Tibial nerve (tissue), 4 donors: ENCODE results near the gene ACRV1. TPM values are rescaled to one million over a fixed set of nuclear protein-coding genes. Genes with fewer than 3 reads are reported as not detected.

ENCODE experiments used
- DNase-seq, 2 donors: peaks; one replicate each; pipeline ENCODE4 v3.0.0-alpha.2; 2019; ENCODE audit warnings: low spot score in 2 of 2
- H3K27ac ChIP-seq, 4 donors: fragments of 200-600 bp; sonication (generic) in 3 of 4; one replicate each; pipeline ENCODE4 v1.5.1; 2017 to 2019; ENCODE audit warnings: mild to moderate bottlenecking in 1 of 4
- H3K27me3 ChIP-seq, 2 donors: fragments of 200-600 bp; sonication (generic) in 1 of 2; one replicate each; pipeline versions ENCODE4 v1.5.1 to v1.6.0; 2017 to 2019
- H3K36me3 ChIP-seq, 3 donors: fragments of 200-600 bp; sonication (generic); one replicate each; pipeline ENCODE4 v1.5.1; 2018 to 2019
- H3K4me1 ChIP-seq, 4 donors: fragments of 200-600 bp; sonication (generic) in 3 of 4; one replicate each; pipeline ENCODE4 v1.5.1; 2017 to 2019
- H3K4me3 ChIP-seq, 4 donors: fragments of 200-600 bp; sonication (generic) in 3 of 4; one replicate each; pipeline ENCODE4 v1.5.1; 2017 to 2019; ENCODE audit warnings: mild to moderate bottlenecking in 1 of 4, moderate library complexity in 1 of 4
- H3K9me3 ChIP-seq, 4 donors: fragments of 200-600 bp; sonication (generic) in 3 of 4; one replicate each; pipeline ENCODE4 v1.5.1; 2017 to 2019
- EP300 ChIP-seq, 2 donors: sonication (generic); formaldehyde crosslinking; IDR thresholded peaks; one replicate each; pipeline ENCODE4 v1.6.1; 2017; ENCODE audit warnings: antibody characterized with exemption in 2 of 2, mild to moderate bottlenecking in 1 of 2
- POLR2A ChIP-seq, 2 donors: fragments of 450-650 bp; IDR thresholded peaks; one replicate each; pipeline ENCODE4 v1.6.1; 2017; ENCODE audit warnings: antibody characterized with exemption in 2 of 2, mild to moderate bottlenecking in 2 of 2, moderate library complexity in 2 of 2
- WGBS, 2 donors: methylation state at CpG; one replicate each; pipeline ENCODE4 v1.1.5; 2018; 5-methylcytosine and 5-hydroxymethylcytosine counted together
- total RNA-seq, 4 donors: library from RNA; depleted of rRNA; stranded (reverse); fragments of >200 nt; gene quantifications; one replicate each; pipeline ENCODE4 v1.1.0, GENCODE V29; 2016
- TF ChIP-seq, protein P1 (sequence below), 5 experiments: fragments of 200-600 bp in 3 of 5; fragments of 450-650 bp in 2 of 5; sonication (generic) in 3 of 5; IDR thresholded peaks; one replicate each; pipeline ENCODE4 v1.5.1; 2016 to 2019; ENCODE audit warnings: antibody characterized with exemption in 5 of 5, mild to moderate bottlenecking in 3 of 5, moderate library complexity in 2 of 5

Gene ACRV1
- total RNA-seq, 4 donors from 2014 or later: not detected

DNA sequence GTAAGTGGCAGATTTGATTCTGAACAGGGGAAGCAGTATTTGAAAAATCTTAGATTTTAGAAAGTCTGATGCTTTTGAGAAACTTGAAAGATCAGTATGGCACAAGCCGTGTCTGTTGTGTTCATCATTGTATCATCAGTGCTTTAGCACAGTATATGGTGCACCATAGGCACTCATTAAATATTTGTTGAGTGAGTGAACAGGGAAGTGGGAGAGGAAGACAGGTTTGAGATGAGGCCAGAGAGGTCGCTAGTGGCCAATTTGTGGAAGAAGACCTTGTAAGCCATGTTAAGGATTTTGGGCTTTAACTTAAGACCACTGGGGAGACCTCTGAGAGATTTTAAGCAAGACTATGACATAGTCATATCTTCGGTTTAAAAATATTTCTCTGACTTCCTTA lies 42.8 kb downstream of the ACRV1 start:
- no peak for TF ChIP-seq EP300 (IDR thresholded peaks at IDR 0.05)
- TF ChIP-seq, protein P1, sequence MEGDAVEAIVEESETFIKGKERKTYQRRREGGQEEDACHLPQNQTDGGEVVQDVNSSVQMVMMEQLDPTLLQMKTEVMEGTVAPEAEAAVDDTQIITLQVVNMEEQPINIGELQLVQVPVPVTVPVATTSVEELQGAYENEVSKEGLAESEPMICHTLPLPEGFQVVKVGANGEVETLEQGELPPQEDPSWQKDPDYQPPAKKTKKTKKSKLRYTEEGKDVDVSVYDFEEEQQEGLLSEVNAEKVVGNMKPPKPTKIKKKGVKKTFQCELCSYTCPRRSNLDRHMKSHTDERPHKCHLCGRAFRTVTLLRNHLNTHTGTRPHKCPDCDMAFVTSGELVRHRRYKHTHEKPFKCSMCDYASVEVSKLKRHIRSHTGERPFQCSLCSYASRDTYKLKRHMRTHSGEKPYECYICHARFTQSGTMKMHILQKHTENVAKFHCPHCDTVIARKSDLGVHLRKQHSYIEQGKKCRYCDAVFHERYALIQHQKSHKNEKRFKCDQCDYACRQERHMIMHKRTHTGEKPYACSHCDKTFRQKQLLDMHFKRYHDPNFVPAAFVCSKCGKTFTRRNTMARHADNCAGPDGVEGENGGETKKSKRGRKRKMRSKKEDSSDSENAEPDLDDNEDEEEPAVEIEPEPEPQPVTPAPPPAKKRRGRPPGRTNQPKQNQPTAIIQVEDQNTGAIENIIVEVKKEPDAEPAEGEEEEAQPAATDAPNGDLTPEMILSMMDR (IDR thresholded peaks at IDR 0.05): no peak
- TF ChIP-seq POLR2A (IDR thresholded peaks at IDR 0.05): no peak
- no peak overlapping the region for H3K27ac ChIP-seq
- H3K4me3 ChIP-seq: no peak overlapping the region
- H3K4me1 ChIP-seq: no peaks in the 10 kb centered on the region
- no peaks in the 10 kb centered on the region for H3K27me3 ChIP-seq
- peaks cover 0 to 9% (median 0%) of the 10 kb centered on the region in 3 donors for H3K36me3 ChIP-seq
- DNase-seq: no peak
- H3K9me3 ChIP-seq: no peaks in the 10 kb centered on the region
- 90 to 94% methylated on average over 3 of the region's 3 CpGs for WGBS, 2 donors

DNA sequence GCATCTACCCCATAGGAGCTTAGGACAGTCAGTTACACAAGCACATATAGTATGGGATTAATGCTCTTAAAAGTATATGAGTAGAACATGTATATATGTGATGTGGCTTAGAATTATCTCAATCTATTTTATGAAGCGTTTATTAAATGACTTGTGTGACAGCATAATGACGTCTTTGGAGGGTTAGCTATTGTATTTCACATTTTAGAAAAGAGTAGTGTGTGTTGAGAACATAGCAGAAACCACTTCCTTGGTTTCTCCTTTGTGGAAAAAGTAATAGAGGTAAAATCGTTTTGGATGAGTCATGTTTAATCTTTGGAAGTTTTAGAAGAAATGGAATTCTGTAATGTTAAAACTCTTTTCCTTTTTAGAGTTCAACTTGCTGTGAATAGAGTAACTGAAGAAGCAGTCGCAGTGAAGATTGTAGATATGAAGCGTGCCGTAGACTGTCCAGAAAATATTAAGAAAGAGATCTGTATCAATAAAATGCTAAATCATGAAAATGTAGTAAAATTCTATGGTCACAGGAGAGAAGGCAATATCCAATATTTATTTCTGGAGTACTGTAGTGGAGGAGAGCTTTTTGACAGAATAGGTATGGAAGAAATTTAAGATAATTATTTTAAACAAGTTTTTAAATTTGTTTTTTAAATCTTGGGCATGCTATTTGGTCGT lies 53.3 kb downstream of the ACRV1 start:
- 71 to 72% methylated on average over 7 of the region's 7 CpGs for WGBS, 2 donors
- no peak for DNase-seq
- no peaks in the 10 kb centered on the region for H3K27me3 ChIP-seq
- no peak overlapping the region for H3K4me3 ChIP-seq
- no peak overlapping the region for H3K27ac ChIP-seq
- H3K36me3 ChIP-seq: no peaks in the 10 kb centered on the region
- H3K9me3 ChIP-seq: no peaks in the 10 kb centered on the region
- TF ChIP-seq, protein P1 (IDR thresholded peaks at IDR 0.05): no peak
- TF ChIP-seq EP300 (IDR thresholded peaks at IDR 0.05) (no peak), POLR2A (IDR thresholded peaks at IDR 0.05) (no peak)
- H3K4me1 ChIP-seq: peaks cover 0 to 18% (median 11%) of the 10 kb centered on the region in 4 donors

DNA sequence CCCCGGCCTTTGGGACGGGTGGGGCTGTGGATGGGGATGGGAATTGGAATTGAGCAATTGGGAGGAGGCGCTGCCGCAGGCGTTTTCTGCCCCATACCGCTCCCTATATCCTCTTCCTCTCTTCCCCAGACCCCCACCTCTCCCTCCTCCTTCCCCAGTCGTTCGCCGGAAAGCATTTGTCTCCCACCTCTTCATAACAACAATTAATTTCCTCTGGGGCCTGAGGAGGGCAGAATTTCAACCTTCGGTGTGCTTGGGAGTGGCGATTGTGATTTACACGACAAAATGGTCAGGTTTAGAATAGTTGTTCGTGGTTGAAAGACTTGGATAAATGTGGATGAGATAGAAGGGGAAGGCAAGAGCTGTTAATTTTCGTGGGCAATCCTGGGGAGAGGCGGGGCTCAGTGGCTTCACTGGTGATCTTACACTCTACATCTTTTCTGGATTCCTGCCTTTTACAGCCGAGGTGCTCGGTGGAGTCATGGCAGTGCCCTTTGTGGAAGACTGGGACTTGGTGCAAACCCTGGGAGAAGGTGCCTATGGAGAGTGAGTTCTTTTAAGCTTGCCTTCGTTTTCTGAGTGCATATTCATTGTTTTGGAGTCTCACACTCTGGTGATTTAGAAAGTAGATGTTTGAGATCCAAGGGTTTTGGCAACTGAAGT lies 54.2 kb downstream of the ACRV1 start:
- 1% methylated on average over 18 of the region's 18 CpGs for WGBS, 2 donors
- H3K27ac ChIP-seq: peak overlapping the region in 3 of 4 donors; percentile 94 to 96 (median 95)
- H3K9me3 ChIP-seq: no peaks in the 10 kb centered on the region
- TF ChIP-seq EP300 (IDR thresholded peaks at IDR 0.05): no peak
- TF ChIP-seq, protein P1 (IDR thresholded peaks at IDR 0.05): peak in 1 of 5 experiments; percentile 8
- TF ChIP-seq POLR2A (IDR thresholded peaks at IDR 0.05): no peak
- H3K4me1 ChIP-seq: peaks cover 0 to 18% (median 11%) of the 10 kb centered on the region in 4 donors
- H3K36me3 ChIP-seq: peaks cover 0 to 5% (median 0%) of the 10 kb centered on the region in 3 donors
- H3K27me3 ChIP-seq: no peaks in the 10 kb centered on the region
- DNase-seq: no peak
- H3K4me3 ChIP-seq: peak overlapping the region; percentile 68 to 81 (median 74)

DNA sequence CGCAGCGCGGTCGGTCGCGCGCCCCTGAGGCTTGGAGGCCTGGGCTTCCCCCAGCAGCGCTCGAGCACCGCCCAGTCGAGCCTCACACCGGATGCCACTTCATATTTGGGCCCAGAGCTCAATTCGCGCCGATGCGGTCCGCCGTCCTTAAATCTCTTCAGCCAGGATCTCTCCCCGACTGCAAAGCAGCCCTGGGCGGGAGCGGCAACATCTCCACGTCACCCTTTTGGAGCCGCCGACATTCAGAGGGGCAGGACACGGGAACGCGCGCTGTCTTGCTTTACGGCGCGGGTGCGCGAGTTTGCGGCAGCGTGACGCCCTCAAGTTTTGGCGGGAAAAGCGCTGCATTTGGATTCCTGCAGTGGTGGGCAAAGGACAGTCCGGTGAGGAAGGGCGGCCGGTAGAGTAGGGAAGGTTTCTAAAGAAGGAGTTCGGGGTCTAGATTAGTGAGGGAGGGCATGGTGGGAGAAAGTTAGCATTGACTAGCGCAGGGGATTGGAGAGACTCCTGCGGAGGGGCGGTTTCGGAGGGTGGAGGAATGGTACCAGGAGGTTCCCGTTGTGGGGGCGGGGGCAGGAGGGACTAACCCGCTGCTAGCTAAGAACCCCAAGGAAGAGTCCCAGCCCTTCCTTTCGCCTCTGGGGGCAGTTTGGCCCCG lies 54.9 kb downstream of the ACRV1 start:
- TF ChIP-seq POLR2A (IDR thresholded peaks at IDR 0.05) (peak in 1 of 2 donors; percentile 75), EP300 (IDR thresholded peaks at IDR 0.05) (peak; percentile 54 to 97)
- TF ChIP-seq, protein P1 (IDR thresholded peaks at IDR 0.05): peak in 2 of 5 experiments; percentile 17 to 21
- Histone ChIP-seq H3K4me1 (peaks cover 0 to 18% (median 11%) of the 10 kb centered on the region in 4 donors), H3K36me3 (peaks cover 0 to 12% (median 0%) of the 10 kb centered on the region in 3 donors), H3K4me3 (peak overlapping the region; percentile 68 to 81 (median 74)), H3K9me3 (no peaks in the 10 kb centered on the region), H3K27me3 (no peaks in the 10 kb centered on the region), H3K27ac (peak overlapping the region; percentile 94 to 96 (median 94))
- 0 to 2% methylated on average over 26 to 34 of the region's 51 CpGs for WGBS, 2 donors
- DNase-seq: peak; percentile 68 to 84
